WERI-Rb-1 (cell line): Measurements from ENCODE around the gene KIF1A.

ENCODE experiments used
- DNase-seq: peaks from one replicate; pipeline ENCODE4 v3.0.0-alpha.2; 2020
- H3K27ac ChIP-seq: fragments of 250-450 bp; sonication (Bioruptor Pico); 2 replicates; pipeline ENCODE4 v1.5.1; 2020; ENCODE audit warnings: mild to moderate bottlenecking, moderate library complexity
- H3K27me3 ChIP-seq: fragments of 250-450 bp; sonication (Bioruptor Pico); 2 replicates; pipeline ENCODE4 v1.5.1; 2021; ENCODE audit warnings: mild to moderate bottlenecking, low read depth, moderate library complexity; ENCODE audit not compliant: insufficient read depth, severe bottlenecking
- H3K36me3 ChIP-seq: fragments of 250-450 bp; sonication (Bioruptor Pico); 2 replicates; pipeline ENCODE4 v1.5.1; 2020; ENCODE audit warnings: mild to moderate bottlenecking, moderate library complexity
- H3K4me3 ChIP-seq: 2 replicates; pipeline ENCODE4 v1.5.1; 2011; ENCODE audit warnings: low read depth, mild to moderate bottlenecking, control low read depth, low read length
- H3K9me3 ChIP-seq: fragments of 250-450 bp; sonication (Bioruptor Pico); 2 replicates; pipeline ENCODE4 v1.5.1; 2021; ENCODE audit warnings: mild to moderate bottlenecking, moderate library complexity; ENCODE audit not compliant: severe bottlenecking
- TF ChIP-seq, protein P1 (sequence below): IDR thresholded peaks from 2 replicates; pipeline ENCODE4 v1.5.1; 2011; ENCODE audit warnings: low read depth, mild to moderate bottlenecking, control low read depth, inconsistent platforms, low read length

The KIF1A gene

DNA sequence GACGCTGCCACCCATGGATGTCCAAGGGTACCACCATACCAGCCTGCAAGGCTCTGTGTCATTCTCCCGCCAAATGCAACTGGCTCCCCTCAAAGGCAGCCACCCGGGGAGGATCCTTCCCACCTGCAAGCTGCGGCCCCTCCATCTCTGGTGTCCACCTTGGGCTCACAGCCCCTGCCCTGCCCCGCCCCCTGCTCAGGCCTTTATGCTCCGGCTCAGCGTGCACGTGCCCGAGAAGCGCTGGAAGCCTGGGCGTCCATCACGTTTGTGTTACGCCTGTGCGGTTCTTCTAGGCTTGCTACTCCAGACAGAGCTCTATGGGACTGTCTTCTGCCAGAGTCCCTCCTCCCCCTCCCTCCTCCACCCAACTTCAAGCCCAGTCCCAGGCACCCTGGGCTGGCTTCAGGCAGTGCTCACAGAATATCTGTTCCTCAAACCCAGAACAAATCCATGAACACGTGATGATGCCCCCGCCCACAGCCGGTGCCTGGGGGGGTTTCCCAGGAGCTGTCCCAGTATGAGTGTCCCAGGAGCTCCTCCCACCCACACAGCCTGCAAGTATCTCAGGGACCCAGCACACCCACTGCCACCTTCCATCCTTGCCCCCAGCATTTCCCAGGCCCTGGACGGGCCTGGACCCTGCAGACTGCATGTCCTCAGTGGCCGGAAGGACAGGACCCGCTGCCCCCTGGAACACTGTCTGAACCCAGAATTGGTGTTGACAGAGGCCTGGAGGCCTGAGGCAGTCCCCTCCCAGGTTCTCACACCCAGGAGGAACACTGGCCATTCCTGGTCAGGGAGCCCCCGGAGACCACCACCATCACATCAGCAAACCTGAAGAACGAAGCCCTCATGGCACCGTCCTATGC is 30.3 kb downstream of the KIF1A start:
- TF ChIP-seq, protein P1, sequence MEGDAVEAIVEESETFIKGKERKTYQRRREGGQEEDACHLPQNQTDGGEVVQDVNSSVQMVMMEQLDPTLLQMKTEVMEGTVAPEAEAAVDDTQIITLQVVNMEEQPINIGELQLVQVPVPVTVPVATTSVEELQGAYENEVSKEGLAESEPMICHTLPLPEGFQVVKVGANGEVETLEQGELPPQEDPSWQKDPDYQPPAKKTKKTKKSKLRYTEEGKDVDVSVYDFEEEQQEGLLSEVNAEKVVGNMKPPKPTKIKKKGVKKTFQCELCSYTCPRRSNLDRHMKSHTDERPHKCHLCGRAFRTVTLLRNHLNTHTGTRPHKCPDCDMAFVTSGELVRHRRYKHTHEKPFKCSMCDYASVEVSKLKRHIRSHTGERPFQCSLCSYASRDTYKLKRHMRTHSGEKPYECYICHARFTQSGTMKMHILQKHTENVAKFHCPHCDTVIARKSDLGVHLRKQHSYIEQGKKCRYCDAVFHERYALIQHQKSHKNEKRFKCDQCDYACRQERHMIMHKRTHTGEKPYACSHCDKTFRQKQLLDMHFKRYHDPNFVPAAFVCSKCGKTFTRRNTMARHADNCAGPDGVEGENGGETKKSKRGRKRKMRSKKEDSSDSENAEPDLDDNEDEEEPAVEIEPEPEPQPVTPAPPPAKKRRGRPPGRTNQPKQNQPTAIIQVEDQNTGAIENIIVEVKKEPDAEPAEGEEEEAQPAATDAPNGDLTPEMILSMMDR: no peak
- Histone ChIP-seq H3K27me3 (no peaks in the 10 kb centered on the region), H3K36me3 (peaks cover 87% of the 10 kb centered on the region), H3K9me3 (no peaks in the 10 kb centered on the region), H3K4me3 (no peak overlapping the region), H3K27ac (no peak overlapping the region)
- no peak for DNase-seq

DNA sequence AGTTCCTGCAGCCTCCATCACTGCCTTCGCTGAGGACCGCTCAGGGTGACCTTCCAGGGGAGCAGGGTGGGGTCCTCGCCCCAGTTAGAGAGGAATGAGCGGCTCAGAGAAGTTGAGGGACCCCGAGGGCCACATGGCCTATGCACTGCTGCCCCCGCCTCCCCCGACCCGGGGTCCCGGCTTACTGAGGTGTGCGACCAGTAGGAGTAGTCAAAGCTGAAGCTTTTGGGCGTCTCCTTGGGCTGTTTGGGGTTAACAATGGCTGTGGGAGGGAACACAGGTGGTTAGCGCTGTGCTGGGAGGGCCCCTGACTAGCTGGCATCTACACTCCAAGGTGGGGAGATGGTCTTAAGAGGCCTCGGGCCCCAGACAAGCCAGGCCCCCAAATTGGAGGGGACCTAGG is 31.0 kb downstream of the KIF1A start:
- DNase-seq: no peak
- Histone ChIP-seq H3K27ac (no peak overlapping the region), H3K27me3 (no peaks in the 10 kb centered on the region), H3K9me3 (no peaks in the 10 kb centered on the region), H3K4me3 (no peak overlapping the region), H3K36me3 (peaks cover 87% of the 10 kb centered on the region)
- TF ChIP-seq, protein P1: no peak

DNA sequence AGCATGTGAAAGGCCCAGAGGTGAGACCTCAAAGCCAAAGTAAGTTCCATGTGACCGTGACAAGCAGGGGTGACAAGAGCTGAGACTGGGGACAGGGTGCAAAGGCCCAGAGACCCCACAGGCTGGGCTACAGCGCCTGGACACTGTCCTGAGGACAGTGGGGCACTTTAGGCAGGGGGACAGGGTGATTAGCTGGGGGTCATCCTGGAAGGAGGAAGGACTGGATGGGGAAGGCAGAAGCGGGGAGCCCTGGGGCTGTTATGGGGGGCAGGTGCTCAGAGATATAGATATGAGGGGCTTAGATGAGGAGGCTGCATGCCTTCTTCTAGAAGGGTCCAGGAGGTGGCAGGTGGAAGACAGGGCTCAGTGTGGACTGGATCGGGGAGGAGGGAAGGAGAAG is 31.5 kb downstream of the KIF1A start:
- Histone ChIP-seq H3K9me3 (no peaks in the 10 kb centered on the region), H3K36me3 (peaks cover 87% of the 10 kb centered on the region), H3K27me3 (no peaks in the 10 kb centered on the region), H3K27ac (no peak overlapping the region), H3K4me3 (no peak overlapping the region)
- TF ChIP-seq, protein P1: no peak
- no peak for DNase-seq

DNA sequence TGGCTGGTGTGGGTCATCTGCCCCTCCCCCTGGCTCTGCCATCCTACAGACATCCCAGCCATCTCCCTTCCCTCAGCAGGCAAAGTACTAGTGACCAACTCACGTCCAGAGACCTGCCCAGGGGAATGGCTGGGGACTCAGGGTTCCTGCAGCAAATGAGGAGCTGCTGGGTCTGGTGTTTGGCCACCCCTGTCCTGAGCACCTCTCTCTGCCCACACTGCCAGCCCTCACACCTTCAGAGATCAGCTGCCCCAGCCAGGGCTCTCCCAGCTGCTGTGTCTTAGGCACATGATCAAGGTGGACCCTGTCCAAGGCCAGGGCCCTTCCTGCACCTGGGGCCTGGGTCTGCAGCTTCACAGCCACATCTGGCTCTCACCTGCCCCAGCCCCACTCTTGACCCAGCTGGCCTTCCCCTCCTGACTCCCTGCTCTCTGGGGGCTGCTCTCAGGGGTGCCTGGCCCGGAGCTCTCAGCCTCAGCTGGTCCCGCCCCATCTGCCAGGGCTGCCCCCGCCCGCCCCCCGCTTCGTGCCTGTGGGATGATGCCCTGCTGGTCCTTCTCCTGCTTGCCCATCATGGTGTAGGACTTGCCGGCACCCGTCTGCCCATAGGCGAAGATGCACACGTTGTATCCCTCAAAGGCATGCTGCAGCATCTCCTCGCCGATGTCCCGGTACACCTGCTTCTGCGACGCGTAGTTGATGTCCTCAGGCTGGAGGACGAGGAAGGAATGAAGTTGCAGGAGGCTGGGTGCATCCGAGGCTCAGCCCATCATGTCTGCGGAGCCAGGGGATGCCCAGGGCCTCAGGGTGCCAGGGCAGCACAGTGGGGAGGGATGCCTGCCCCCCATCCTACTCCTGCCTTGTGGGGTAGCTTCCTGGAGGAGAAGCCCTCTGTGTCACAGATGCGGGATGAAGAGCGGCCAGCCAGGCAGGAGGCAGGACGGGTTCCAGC is 32.2 kb downstream of the KIF1A start:
- peaks cover 87% of the 10 kb centered on the region for H3K36me3 ChIP-seq
- no peaks in the 10 kb centered on the region for H3K27me3 ChIP-seq
- TF ChIP-seq, protein P1: no peak
- no peaks in the 10 kb centered on the region for H3K9me3 ChIP-seq
- no peak overlapping the region for H3K4me3 ChIP-seq
- no peak overlapping the region for H3K27ac ChIP-seq
- DNase-seq: no peak

DNA sequence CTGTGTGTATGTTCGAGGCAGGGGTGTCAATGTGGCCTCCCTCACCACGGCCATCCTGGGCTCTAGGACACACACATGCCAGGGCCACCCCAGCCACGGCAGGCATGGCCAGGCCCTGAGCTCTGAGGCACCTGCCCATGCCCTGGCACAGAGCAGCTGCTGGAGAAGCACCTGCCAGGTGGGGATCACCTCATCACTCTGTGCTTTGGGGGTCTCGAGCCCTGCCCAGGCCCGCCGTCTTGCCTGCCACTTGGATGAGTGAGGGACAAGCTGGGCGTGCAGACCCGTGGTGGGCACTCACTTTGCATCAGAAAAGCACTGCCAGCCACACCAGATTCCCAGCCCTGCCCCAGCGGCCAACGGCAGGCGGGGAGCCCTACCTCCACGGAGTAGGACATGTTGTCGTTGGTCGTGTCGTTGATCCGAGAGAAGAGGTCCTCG is 33.1 kb downstream of the KIF1A start:
- DNase-seq: no peak
- no peak overlapping the region for H3K4me3 ChIP-seq
- peaks cover 88% of the 10 kb centered on the region for H3K36me3 ChIP-seq
- no peaks in the 10 kb centered on the region for H3K27me3 ChIP-seq
- TF ChIP-seq, protein P1: no peak
- no peak overlapping the region for H3K27ac ChIP-seq
- H3K9me3 ChIP-seq: no peaks in the 10 kb centered on the region
